HG03039 (cell line): ENCODE measurements around the gene ZYX.
"Not testable (repeated sequence)": the region's sequence is repeated elsewhere in the genome, so short reads cannot be mapped to it uniquely, and the experiment has no call there.

Experiments
- ATAC-seq: cut with Tn5 transposase; IDR thresholded peaks from one replicate; pipeline ENCODE4 v1.9.1; 2021; ENCODE audit warnings: mild to moderate bottlenecking, moderate library complexity; ENCODE audit not compliant: unreplicated experiment

Gene ZYX

DNA sequence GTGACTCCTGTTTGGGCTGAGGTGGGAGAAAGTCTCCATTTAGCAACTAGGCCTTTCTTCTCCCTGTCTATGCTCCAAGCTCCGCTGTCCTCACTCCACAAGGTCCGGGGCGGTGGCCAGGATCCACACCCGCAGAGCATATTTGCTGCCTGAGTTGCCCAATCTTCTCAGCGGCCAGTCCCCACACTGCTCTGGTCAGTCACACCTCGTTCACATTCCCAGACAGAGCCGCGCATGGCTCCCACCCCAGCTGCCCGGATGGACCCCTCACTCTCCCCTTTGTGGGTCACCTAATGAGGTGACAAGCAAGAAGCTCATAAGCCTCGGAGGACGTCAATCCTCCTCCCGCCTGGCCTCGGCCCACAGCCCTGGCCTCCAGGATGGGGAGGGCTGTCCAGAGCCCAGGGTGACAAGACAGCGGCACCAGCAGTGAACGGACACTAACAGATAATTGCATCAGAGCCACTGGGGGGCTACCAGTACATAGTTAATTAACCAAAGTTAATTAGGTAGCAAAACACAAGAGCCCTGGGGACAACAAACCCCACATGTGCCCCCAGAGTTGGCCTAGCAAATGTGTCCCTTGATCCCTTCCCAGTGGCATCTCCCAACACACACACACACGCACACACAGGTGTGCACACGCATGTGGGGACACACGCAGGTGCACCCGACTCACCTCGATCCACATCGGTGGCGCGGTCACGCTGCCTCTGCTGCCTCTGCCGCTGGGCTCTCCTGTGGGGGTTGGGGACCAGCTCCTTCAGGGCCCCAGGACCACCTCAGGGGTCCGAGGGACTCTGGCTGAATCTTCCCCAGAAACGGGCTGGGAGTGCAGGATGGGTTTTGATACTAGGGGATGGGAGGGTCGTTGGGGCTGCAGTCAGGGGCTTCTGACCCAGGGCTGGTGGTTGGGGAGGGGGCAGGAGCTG, 15.7 kb downstream of the ZYX start:
- ATAC-seq = no peak

DNA sequence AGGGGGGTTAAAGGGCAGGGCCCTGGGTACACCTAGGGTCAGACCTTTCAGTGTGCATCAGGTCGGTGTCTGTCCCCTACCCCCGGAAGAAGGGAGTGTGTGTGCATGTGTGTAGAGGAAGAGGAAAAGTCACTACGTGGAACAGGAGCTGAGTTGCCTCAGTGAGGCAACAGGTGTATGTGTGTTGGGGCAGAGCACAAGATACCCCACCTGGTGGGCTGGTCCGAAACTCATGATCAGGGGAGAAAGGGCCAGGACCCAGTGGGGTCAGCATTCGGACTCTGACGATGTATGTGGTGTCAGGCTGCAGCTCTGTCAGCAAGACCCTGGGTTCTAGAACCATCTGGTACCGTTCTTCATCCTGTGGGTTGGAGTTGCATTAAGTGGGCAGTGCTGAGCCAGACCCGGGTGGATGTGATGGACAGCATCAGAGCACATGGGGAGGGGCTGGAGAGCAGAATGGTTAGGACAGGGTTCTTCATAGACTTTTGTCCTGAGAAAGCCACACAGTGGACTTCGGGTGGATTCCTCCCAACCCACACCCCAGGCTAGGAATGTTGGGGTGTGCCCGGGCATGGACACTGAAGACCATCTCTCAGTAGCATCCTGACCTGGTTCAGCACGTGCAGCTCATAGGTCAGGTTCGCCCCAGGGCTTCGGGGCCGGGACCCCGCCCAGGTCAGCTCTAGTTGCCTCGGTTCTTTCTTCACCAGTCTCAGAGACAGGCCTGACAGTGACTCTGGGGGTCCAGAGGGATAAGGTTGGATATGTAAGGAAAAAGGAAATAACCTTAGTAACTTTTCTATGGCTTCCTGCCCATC, 16.8 kb downstream of the ZYX start:
- no peak for ATAC-seq

DNA sequence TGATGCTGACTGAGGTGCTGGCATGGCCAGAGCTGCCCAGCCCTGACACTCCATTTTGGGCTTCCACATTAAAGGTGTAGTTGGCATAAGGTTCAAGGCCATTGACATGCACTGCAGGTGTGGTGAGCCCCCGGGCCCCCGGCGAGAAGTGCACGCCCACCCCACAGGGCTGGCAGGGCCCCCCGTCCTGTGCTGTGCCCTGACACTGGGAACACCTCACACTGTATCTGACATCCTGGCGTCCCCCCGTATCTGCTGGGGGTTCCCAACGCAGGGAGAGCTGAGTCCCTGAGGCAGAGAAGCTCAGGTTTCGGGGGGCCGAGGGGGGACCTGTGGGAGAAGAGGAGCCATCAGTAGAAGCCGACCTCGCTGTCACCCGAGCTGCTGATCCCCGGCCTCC, 17.5 kb downstream of the ZYX start:
- no peak for ATAC-seq

DNA sequence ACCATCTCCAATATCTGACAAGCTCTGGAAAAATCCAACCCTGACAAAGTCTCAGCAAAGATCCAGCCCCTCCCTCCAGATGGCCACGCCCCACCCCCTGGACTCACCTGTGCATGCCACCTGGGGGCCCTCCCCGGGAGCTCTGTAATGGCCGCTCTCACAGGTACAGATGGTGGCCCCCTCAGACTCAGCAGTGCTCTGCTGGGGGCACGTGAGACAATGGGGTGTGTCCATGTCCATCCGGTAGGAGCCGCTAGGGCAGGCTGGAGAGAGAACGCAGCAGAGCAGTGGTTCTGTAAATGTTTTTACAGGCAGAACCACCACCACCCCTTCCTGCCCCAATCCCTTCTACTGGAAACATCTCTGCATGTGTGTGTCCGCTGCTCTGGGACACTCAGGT, 18.0 kb downstream of the ZYX start:
- no peak for ATAC-seq

DNA sequence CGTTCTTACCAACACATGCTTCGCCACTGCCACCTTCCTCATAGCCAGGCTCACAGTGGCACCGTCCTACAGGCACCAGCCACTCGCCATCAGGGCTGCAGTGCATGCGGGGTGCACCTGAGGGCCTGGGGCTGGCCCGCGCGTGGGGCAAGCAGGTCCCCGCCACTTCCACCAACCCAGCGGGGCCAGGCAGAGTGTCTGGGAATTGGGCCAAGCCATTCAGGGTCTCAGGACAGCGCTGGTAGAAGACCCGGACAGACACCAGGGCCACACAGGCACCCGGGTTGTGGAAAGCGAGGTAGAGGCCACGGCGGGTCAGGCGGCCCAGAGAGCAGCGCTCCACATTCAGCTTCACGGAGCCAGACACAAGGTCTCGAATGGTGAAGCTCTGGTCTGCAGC, 18.5 kb downstream of the ZYX start:
- ATAC-seq = no peak

DNA sequence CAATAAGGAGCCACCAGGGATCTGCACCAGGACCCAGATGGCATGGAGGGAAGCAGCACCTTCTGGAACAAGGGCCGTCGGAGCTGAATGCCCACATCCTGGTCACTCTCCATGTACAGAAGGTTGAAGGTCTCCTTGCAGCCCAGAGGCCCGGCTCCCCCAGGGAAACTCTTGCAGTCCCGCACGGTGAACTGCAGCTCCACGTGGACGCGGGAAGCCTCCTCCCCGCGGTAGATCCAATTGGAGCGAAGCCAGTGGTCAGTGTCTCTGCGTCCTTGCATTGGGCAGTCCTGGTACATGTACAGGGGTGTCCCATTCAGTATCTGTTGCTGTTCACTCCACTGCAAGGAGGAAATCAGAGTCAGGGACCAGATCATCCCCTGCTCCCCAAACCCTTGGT, 20.1 kb downstream of the ZYX start:
- ATAC-seq = no peak

DNA sequence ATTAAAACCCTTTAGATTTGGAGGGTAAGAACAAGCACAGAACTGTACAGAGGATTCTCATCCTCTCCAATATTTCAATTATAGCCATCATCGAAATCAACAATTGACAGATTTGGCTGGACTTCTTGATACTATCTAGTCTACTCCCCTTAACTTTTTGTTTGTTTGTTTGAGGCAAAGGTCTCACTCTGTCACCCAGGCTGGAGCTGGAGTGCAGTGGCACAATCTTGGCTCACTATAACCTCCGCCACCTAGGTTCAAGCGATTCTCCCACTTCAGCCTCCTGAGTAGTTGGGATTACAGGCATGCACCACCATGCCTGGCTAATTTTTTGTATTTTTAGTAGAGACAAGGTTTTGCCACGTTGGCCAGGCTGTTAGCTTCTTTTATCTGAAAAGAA, 21.1 kb downstream of the ZYX start:
- not testable (repeated sequence) for ATAC-seq

DNA sequence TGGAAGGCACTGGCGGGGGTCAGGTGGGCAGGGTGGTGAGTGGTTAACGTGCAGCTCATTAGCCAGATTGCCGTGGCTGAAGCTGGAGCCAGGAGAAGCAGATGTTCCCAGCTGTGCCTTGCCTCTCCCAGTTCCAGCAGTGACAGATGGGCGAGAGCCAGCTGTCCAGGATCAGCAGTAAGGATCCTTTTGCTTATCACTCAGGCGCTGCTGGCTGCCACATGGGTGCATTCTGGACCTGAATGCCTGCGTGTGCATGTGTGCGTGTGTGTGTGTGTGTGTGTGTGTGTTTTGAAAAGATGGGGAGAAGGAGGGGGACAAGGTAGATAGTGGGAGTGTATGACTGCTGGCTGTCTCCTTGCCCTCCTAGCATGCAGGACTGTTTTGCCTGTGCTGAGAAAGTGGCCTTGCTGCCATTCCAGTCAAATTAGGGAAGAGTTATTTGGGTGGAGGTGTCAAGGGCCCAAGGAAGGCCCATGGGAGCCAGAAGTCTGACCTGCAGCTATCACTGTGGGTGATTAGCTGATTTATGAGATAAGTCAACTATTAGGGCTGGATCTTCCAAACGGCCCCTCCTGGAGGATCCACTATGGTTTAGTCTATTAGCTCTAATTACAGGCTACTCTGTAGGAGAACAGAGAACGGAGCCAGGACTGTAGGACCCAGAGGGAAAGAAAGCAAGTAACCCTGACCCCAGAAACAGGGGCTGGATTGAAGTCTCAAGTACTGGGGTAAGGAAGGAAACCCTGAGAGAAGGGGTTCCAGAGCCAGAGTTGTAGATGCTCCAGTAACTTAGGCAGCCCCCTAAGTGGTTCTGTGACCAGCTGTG, 24.2 kb downstream of the ZYX start:
- ATAC-seq = no peak

DNA sequence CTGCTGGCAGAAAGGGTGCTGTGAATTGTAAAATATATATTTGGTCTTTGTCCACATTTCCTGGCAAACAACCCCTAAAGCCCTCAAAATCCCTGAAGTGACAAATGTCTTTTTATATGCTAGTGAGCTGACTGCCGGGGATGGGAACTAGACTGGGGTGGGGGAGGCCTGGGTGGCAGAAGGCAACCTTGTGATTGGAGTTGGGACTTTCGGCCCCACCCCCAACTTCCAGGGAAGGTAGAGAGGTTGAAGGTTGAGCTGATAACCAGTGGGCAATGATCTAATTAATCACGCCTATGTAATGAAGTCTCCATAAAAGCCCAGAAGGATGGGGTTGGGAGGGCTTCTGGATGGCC, 24.8 kb downstream of the ZYX start:
- no peak for ATAC-seq

DNA sequence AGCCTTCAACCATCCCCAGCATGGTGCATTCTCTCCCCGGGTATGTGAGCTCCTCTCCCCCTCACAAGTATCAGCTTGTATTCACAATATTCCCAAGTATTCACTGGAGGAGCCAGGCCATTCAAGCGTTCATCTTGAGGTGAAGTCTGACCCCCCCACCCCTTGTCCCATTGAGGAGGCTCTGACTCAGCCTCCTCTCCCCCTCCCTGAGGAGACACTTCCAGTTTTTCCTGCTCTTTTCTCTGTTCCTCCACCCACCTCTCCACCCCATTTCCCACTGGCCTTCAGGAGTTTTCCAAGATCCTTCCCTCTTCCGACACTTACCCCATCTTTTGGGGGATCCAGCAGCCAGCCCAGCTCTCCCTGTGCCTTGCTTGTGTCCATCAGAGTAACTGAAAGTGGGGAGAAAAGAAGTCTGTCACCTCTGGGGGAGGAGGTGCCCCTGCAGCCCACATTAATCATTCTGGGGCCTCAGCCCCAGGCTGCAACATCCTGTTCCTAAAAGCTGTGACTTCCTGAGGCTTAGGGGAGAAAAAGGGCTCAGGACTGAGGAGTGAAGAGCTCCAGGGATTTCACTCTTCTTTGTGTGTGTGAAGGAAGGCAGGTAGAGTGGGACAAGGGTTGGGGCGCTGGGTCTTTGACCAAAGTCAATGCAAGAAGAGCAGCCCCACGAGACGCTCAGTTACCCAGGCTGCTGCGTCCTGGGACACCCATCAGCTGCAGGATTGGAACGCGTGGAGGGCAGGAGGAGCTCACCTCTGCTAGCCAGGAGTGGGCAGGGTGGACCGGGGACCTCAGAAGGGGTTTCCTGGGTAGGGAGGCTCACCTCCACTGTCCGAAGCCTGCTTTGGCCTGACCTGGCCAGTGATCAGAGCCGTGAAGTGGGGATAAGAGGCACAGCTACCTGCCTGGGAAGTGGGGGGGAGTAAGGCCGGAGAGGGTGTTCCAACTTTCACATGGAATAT, 26.4 kb downstream of the ZYX start:
- ATAC-seq = no peak

DNA sequence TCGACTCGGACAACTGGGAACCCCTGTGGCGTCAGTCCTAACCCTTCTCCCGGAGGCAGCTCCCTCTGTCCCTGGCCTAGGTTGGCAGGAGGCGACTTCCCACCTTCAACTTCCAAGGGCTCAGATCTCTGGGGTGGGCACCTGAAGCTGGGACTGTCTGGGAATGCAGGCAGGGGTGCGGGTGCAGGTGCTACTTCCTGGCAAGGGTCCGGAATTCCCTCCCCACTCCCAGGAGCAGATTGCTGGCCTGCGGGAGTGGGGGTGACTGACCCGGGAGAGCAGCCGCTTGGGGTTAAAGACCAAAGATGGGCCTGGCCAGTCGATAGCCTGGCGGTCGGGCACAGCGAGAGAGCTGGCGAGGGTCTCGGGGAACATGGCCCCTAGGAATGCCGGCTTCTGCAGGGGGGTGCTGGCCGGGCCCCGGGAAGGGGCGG, 27.1 kb downstream of the ZYX start:
- no peak for ATAC-seq

DNA sequence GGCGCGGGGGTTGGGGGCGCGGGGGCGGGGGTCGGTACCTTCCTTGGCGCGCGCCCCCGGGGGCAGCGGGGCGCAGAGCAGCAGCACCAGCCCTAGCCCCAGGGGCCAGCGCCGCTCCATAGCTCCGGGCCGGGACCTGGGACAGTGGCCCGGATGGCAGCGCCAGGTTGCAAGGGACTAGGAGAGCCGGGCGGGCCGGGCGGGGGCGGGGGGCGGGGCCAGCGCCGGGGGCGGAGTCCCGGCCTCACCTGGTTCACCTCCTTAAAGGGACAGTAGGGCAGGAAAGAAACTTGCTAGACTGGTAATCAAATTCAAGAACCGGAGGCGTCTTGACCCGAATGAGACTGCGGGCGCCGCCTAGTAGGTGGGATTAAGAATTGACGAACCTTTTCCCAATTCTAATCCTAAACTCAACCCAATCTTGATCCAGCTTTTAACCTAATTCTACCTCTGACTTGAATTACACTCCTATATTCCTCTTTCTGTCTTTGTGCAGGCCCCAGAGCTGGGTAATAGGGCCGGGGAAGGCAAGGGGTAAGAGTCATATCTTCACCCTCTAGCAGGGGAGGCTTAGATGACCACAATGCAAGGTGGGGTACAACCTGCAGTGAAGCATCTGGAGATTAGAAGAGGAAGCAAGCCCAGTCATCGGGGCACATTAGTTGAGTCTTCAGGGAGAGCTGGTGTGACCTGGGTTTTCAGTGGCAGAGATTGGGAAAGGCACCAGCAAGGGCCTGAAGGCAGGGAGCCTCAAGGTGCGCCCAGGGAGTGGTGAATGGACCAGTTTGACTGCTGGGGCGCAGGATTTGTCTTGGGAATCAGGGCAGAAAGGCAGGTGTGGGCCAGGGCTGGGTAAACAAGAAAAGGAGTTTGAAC, 27.8 kb downstream of the ZYX start, which contains the start of gene EPHA1:
EPHA1 (minus strand) TSS at position 171 of the 876 bp plus-strand sequence; CDS start at position 120, 51 bp downstream.
- no peak for ATAC-seq

DNA sequence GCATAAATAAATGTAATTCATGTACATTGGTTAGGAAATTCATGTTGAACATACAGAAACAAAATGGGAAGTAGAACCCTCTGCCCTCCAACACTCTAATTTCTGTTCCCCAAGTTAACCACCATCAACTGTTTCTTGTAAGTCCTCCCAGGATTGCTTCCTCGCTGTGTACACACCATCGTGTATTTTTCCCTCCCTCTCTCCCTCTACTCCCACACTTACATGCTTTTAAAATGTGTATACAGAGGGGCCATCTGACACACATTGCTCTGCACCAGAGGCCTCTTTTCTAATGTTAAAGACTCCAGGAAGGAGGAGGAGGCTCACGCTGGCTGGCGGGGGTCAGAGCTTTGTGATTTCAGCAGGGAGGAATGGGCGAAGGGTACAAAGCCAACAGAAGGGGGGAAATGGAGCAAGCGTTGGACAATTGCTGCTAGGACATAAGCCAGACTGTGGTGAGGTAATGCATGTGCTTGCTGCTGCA, 29.4 kb downstream of the ZYX start:
- no peak for ATAC-seq

DNA sequence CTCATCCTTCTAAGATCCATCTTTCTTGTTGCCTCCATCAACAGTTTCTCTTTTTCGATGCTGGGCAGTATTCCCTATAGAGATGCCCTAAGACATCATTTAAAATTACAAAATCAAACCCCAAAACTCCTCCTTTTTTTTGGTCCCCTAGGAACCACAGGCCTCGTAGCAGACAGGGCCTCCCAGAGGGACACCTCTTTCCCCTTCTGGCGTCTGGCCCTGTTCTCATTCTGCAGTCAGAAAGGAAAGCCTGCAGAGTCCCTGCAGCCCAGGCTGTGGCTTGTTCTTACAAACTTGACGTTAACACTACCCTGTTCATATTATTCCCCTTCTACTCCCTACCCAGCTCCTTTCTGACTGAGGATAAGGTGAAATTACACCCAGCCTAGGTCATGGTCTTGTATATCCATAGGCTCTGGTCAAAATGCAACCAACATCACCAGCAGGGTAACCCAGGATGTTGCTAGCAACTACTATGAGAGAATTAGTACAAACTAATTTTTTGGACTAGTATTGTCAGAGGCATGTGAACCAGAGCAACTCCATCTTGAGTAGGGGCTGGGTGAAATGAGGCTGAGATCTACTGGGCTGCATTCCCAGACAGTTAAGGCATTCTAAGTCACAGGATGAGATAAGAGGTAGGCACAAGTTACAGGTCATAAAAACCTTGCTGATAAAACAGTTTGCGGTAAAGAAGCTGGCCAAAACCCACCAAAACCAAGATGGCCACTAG, 31.0 kb downstream of the ZYX start:
- no peak for ATAC-seq

DNA sequence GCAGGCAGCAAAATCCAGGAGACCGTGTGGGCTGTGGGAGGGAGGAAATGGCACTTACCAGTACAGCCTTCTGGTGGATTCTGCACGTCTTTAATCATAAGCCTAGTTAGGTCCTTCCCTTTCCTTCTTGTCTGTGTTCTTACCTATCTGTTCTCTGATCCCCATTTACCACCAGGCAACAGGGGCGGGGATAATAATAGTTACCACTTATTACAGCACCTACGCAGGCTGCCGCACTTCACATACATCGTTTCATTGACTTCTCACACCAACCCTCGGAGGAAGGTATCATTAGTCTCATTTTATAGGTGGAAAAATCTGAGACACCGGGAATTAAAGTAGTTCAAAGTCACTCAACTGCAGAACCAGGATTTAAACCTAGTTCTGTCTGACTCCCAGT, 32.0 kb downstream of the ZYX start:
- ATAC-seq = no peak

DNA sequence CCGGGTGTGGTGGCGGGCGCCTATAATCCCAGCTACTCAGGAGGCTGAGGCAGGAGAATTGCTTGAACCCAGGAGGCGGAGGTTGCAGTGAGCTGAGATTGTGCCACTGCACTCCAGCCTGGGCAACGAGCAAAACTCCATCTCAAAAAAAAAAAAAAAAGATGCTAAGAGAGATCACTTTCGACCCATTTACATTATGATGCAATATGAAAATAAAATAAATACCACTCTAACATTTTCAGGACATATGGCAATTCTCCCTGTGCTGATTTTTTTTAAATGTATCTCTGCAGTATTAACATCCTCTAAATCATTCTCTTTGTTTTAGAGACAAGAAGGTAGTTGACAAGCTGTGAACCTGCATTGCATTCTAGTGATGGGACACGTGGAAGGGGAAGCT, 34.1 kb downstream of the ZYX start:
- not testable (repeated sequence) for ATAC-seq

DNA sequence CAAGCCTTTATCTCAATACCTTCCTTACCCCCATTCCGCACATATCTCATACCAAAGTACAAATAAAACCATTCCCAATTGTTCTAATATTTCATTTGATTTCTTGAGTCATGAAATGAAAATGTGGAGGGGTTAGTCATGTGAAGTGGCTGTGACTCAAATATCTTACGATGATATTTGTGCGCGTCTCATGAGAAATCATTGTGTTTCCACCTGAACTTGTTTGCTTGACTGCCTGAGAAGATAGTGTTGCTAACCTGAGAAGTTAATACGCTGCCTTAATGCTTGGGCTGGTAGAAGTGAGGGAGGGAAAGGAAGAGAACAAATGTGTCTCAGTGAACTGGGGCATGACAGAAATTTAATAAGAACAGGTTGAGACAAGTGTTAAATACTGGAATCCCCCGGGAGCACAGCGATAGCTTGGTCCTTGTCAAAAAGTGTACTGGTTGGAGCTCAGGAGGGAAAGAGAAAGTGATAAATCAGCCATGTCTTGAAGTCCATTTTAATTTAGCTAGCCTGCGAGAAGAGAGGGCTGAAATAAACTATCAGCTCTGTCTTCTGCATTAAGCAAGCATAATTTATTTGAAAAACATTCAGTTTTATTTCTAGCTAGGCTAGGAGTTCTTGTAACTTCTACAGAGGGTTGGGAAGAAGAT, 34.7 kb downstream of the ZYX start:
- no peak for ATAC-seq
